A673 (cell line): ENCODE results near the gene RPS19. TPM values are rescaled to one million over a fixed set of nuclear protein-coding genes. Genes with fewer than 3 reads are reported as not detected.

Source experiments
- BruUV-seq: library from RNA; stranded (reverse); fragments of 400-500 nt; replicated peaks from 2 replicates; lab custom pipeline; 2021; lab: Mats Ljungman, UMichigan
- CTCF ChIA-PET: fragments of 300-600 bp; sonication (Branson Sonifier 250); formaldehyde crosslinking; loops from one replicate; lab custom pipeline; 2022; ENCODE audit warnings: antibody characterized with exemption; lab: Charles Lee
- POLR2A ChIA-PET: fragments of 300-600 bp; sonication (Branson Sonifier 250); formaldehyde crosslinking; loops from one replicate; lab custom pipeline; 2022; ENCODE audit warnings: antibody characterized with exemption; ENCODE audit not compliant: low non-redundant PET; lab: Charles Lee
- DNase-seq: peaks from one replicate; pipeline ENCODE4 v3.0.0-alpha.2; 2015; ENCODE audit warnings: low spot score
- H3K27ac ChIP-seq: fragments of 200-600 bp; sonication (generic); 2 replicates; pipeline ENCODE4 v1.5.1; 2016; ENCODE audit warnings: mixed run types, low read depth, mild to moderate bottlenecking, mixed read lengths, antibody characterized with exemption, low read length; ENCODE audit not compliant: poor library complexity, severe bottlenecking
- H3K27me3 ChIP-seq: fragments of 200-600 bp; sonication (generic); replicated peaks from 2 replicates; pipeline ENCODE4 v1.6.1; 2017; ENCODE audit warnings: mixed run types, low read depth, mild to moderate bottlenecking, mixed read lengths, antibody characterized with exemption, low read length; ENCODE audit not compliant: insufficient read depth, poor library complexity
- H3K36me3 ChIP-seq: fragments of 200-600 bp; sonication (generic); 2 replicates; pipeline ENCODE4 v1.6.1; 2016; ENCODE audit warnings: mixed run types, mild to moderate bottlenecking, mixed read lengths, antibody characterized with exemption, low read length; ENCODE audit not compliant: insufficient read depth, poor library complexity, severe bottlenecking
- H3K4me1 ChIP-seq: fragments of 200-600 bp; sonication (generic); 2 replicates; pipeline ENCODE4 v1.6.1; 2017; ENCODE audit warnings: mixed run types, mild to moderate bottlenecking, mixed read lengths, antibody characterized with exemption, low read length; ENCODE audit not compliant: insufficient read depth, poor library complexity, severe bottlenecking
- H3K4me3 ChIP-seq: fragments of 200-600 bp; sonication (generic); 2 replicates; pipeline ENCODE4 v1.5.1; 2016; ENCODE audit warnings: low read depth, mixed run types, mild to moderate bottlenecking, mixed read lengths, low read length; ENCODE audit not compliant: poor library complexity, severe bottlenecking
- H3K9me3 ChIP-seq: fragments of 200-600 bp; sonication (generic); 2 replicates; pipeline ENCODE4 v1.6.1; 2016; ENCODE audit warnings: mixed run types, low read depth, mild to moderate bottlenecking, mixed read lengths, antibody characterized with exemption, low read length; ENCODE audit not compliant: poor library complexity, severe bottlenecking
- EZH2 ChIP-seq: fragments of 200-600 bp; sonication (generic); IDR thresholded peaks from 2 replicates; pipeline ENCODE4 v1.6.1; 2017; ENCODE audit warnings: borderline replicate concordance, low read depth, mild to moderate bottlenecking, mixed read lengths, antibody characterized with exemption, low read length; ENCODE audit not compliant: poor library complexity, severe bottlenecking
- intact Hi-C: fragments of 100-400 bp; cut with micrococcal nuclease; formaldehyde crosslinking; loops from one replicate; pipeline ENCODE4 v1.10.0; 2022; ENCODE audit not compliant: unreplicated experiment
- total RNA-seq: library from RNA; stranded (reverse); gene quantifications from 2 replicates; pipeline ENCODE4 v1.2.3, GENCODE V29; 2021
- TF ChIP-seq, protein P1 (sequence below): fragments of 300-800, 200-600 bp; sonication (generic); conservative IDR thresholded peaks from 2 replicates; pipeline ENCODE4 v1.5.1; 2017; ENCODE audit warnings: low read depth, mild to moderate bottlenecking, antibody characterized with exemption, low read length, moderate library complexity, mixed read lengths

RPS19 gene
- total RNA-seq, 1 experiment from 2014 or later = 2,559 TPM

- no peak overlapping the region for H3K27ac ChIP-seq
- CTCF ChIA-PET = no interaction called here
- TF ChIP-seq, protein P1, sequence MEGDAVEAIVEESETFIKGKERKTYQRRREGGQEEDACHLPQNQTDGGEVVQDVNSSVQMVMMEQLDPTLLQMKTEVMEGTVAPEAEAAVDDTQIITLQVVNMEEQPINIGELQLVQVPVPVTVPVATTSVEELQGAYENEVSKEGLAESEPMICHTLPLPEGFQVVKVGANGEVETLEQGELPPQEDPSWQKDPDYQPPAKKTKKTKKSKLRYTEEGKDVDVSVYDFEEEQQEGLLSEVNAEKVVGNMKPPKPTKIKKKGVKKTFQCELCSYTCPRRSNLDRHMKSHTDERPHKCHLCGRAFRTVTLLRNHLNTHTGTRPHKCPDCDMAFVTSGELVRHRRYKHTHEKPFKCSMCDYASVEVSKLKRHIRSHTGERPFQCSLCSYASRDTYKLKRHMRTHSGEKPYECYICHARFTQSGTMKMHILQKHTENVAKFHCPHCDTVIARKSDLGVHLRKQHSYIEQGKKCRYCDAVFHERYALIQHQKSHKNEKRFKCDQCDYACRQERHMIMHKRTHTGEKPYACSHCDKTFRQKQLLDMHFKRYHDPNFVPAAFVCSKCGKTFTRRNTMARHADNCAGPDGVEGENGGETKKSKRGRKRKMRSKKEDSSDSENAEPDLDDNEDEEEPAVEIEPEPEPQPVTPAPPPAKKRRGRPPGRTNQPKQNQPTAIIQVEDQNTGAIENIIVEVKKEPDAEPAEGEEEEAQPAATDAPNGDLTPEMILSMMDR = no peak
- TF ChIP-seq EZH2 = no peak
- no peaks in the 10 kb centered on the region for H3K27me3 ChIP-seq
- POLR2A ChIA-PET = no interaction called here
- H3K4me3 ChIP-seq = no peak overlapping the region
- H3K36me3 ChIP-seq = peaks cover 63% of the 10 kb centered on the region
- H3K9me3 ChIP-seq = no peaks in the 10 kb centered on the region
- no peaks in the 10 kb centered on the region for H3K4me1 ChIP-seq
- BruUV-seq = no TSS peak
- no peak for DNase-seq
- intact Hi-C loops = no loop called here
These were observed 36.5 kb downstream of the RPS19 start for GRCh38 chr19:41896581-41896942.

- H3K36me3 ChIP-seq = peaks cover 63% of the 10 kb centered on the region
- DNase-seq = no peak
- no peaks in the 10 kb centered on the region for H3K9me3 ChIP-seq
- CTCF ChIA-PET = interaction anchor here (0.5 kb wide), 2 partner anchors 199 to 244 kb away, joined by 3 to 4 read pairs; no protein-coding TSS in a partner anchor
- no TSS peak for BruUV-seq
- H3K27me3 ChIP-seq = no peaks in the 10 kb centered on the region
- no peak overlapping the region for H3K4me3 ChIP-seq
- intact Hi-C loops = no loop called here
- POLR2A ChIA-PET = no interaction called here
- no peak overlapping the region for H3K27ac ChIP-seq
- H3K4me1 ChIP-seq = no peaks in the 10 kb centered on the region
- TF ChIP-seq, protein P1 = no peak
- TF ChIP-seq EZH2 = no peak
These were observed 37.1 kb downstream of the RPS19 start for GRCh38 chr19:41897181-41897580.

DNA sequence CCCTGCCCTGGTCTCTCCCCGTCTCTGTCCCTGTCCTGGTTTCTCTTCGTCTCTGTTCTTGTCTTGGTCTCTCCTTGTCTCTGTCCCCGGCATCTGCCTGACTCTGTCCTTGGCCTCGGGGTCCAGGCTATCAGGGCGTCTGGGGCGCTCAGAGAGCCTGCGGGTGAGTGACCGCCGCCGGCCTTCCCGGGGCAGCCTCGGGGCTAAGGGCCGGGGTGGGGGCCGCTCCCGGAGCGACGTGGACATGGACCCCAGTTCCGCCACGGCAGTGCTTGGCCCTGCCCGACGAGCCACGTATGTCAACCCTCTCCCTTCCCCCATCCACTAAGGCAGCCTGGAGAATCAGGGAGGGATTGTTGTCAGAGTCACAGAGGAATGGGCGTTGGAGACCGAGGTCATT lies 37.8 kb downstream of the RPS19 start:
- no peak for DNase-seq
- BruUV-seq = no TSS peak
- H3K4me1 ChIP-seq = no peaks in the 10 kb centered on the region
- POLR2A ChIA-PET = no interaction called here
- H3K36me3 ChIP-seq = peaks cover 62% of the 10 kb centered on the region
- intact Hi-C loops = no loop called here
- CTCF ChIA-PET = no interaction called here
- H3K27ac ChIP-seq = no peak overlapping the region
- no peaks in the 10 kb centered on the region for H3K9me3 ChIP-seq
- H3K4me3 ChIP-seq = no peak overlapping the region
- TF ChIP-seq, protein P1 = no peak
- no peak for TF ChIP-seq EZH2
- no peaks in the 10 kb centered on the region for H3K27me3 ChIP-seq
